Stimulated activated CD8-positive, alpha-beta memory T cell treated with anti-CD3 and anti-CD28 coated beads, Interleukin-2, amount 100 ng/mL, for 1 hour (primary cell): ENCODE data around the gene OR6B1.

Source experiments
- DNase-seq, 2 donors: peaks; one replicate each; pipeline ENCODE4 v3.0.0-alpha.2; 2020; ENCODE audit warnings: low read depth in 2 of 2

Gene OR6B1

GRCh38 chr7:144000020-144000419 is at the start of gene OR6B1:
Gene OR6B1, plus strand, starts transcription at chr7:144000320. Its CDS starts 3,677 bp downstream, at chr7:144003997.
- no peak for DNase-seq

- DNase-seq, result no peak
Observed at GRCh38 chr7:143953421-143953820, 46.7 kb upstream of the OR6B1 start.

DNA sequence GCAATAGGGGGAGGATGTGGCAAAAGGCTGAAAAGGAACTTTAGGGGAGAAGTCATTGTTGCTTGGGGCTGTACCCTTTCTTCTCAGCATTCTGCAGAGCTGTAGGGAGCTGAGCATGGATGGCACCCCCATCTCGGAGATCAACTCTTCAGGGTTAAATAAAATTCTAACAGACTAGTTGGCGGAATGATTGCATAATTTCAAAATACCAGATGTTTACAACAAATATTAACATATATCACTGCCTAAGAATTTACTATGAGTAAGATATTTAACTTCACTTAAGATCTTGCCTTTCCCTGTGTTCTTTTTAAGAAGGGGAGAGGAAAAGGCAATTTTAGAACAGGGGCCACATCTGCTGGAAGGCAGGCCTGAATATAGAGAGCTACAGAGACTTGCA is 46.0 kb upstream of the OR6B1 start:
- no peak for DNase-seq

- DNase-seq, result no peak
Observed at GRCh38 chr7:143954544-143954943, 45.6 kb upstream of the OR6B1 start, which contains the start of gene OR2F1. Gene OR2F1, plus strand, starts transcription at chr7:143954844. Its CDS starts 5,127 bp downstream, at chr7:143959971.

DNA sequence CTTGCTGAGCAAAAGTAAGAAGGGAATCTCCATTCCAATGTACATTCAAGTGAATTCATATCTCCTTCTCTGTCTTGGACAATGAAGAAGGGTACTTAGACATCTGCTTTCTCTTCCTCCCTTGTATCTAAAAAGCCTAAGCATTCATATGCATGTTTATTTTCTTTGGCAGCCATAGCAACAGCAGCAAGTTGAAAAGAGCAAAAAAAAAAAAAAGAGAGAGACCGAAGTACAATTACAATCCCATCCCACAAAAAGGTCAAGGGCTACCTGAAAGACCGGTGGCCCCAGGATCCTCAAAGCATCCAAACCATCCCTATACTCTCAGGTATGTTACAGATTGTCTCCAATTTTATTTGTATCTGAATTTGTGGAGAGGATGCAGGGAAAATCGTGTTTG is 41.3 kb upstream of the OR6B1 start:
- DNase-seq, result no peak

DNA sequence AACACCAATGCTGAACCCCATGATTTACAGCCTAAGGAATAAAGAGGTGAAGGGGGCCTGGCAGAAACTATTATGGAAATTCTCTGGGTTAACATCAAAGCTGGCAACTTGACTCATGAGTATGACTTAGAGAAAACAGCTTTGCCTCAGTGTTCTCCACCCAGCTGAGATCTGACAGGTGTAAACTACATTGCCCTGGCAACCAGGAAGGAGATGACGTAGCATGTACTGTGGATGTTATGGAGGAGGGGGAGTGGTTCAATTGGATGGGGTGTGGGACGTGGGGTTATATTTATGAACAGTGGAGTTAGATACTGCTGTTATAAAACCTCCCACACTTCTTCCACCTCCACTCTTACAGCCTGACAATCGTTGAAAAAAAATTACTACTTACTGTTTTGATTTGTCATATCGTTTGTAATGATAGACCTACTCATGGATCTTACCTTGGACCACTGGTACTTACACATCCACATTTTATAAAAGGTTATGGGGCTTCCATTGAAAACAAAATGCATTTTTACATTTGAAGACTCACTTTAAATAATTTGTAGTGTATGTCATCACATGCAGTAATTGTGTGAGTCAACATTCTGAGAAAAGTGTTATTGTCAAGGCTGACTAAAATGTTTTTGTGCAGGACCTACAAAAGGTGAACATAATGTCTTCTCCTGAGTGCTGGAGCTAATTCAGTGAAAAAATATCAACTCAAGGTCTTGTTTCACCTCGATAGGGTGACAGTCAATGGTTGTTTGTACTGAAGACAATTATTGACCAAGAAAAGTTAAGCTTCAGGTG is 39.1 kb upstream of the OR6B1 start:
- DNase-seq, result no peak

GRCh38 chr7:143965280-143965679 is 34.8 kb upstream of the OR6B1 start:
- DNase-seq, result no peak

GRCh38 chr7:143967398-143967797 is 32.7 kb upstream of the OR6B1 start:
- no peak for DNase-seq

GRCh38 chr7:143973870-143974416 is 26.2 kb upstream of the OR6B1 start:
- no peak for DNase-seq

GRCh38 chr7:143974459-143974858 is 25.7 kb upstream of the OR6B1 start:
- DNase-seq, result no peak

- no peak for DNase-seq
Observed at GRCh38 chr7:143975617-143976016, 24.5 kb upstream of the OR6B1 start.

DNA sequence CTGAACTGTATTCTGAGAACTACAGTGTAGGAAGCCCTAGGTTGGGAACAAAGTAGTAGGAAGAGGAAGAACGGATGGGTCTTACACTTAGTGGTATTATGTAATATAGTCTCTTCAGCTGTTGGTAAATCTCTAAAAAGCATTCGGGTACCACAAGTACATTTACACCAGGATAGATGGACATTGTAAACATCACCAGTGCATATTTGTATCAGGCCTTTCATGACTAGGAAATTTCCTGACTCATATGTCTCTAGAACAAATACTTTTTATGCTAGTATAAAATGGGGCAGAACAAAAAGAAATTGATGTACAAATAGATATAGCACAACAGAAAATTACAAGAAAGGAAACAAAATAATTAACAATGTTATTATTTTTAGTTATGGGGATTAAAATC is 21.5 kb upstream of the OR6B1 start:
- DNase-seq, result no peak

DNA sequence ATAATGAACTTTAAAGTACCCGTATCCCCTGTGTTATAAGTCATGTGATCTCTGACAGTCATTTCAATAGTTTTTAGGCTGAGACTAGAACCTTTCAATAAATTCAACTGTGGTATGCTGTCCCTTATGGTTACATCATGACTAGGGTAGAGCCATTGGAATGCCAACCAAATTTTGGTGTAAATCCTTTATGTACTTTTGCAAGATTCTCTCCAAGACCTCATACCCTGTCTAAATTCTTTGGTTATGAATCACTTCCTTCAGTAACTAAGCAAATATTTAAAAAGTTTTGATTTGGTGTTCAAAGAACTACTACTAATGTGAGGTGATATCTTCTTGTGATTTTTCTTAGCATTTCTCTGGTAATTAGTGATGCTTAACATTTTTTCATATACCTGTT is 20.8 kb upstream of the OR6B1 start:
- DNase-seq, result no peak

DNA sequence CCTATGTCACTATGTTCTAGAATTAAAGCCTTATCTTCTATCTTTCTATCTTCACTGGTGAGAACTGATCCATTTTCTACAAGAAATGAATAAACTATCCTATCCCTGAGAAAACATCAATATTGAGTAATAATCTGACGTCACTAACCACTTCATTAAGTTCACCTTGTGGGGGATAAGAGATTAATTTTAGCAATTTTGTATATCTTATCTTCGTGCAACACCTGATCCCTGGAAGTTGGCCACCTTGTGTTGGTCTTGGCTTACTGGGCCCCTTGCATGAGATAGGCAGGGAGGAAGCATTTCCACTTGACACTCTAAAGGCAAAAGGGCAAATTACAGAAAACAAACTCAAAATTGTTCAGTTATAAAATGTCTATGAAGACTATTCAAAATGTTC is 20.1 kb upstream of the OR6B1 start:
- DNase-seq, result no peak

GRCh38 chr7:143980746-143981510 is 19.2 kb upstream of the OR6B1 start:
- no peak for DNase-seq

DNA sequence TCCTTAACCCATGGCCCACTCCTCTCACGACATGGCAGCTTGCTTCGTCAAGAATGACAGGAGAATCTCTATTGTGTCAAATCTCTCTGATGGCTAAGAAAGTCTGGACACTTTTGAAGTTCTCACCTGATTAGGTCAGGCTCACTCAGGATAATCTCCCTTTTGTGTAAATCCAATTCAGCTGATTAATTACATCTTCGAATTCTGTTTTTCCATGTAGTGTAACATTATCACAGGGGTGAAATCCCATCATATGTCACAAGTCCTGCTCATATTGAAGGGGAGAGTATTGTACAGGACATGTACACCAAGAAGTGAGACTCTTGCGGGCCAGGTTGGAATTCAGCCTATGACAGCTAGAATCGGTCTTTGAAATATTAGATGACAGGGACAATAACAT is 16.2 kb upstream of the OR6B1 start:
- no peak for DNase-seq

DNA sequence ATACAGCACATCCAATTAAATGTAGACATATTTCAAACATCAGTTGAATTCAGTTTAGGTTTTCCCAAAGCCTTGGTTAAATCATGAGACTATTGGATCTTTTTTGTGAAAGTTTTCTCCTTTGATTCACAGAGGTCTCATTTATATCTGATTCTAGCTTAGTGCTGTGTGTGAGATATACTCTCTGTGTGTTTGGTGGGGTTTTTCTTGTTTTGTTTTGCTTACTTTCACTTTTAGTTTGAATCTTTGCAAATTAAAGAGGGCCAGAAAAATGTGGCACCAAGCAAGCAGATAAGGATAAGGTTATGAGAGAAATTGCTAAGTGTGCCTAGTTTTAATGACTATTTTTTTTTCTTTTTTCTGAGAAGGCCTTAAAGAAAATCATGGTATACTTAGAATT is 12.6 kb upstream of the OR6B1 start:
- DNase-seq, result no peak

DNA sequence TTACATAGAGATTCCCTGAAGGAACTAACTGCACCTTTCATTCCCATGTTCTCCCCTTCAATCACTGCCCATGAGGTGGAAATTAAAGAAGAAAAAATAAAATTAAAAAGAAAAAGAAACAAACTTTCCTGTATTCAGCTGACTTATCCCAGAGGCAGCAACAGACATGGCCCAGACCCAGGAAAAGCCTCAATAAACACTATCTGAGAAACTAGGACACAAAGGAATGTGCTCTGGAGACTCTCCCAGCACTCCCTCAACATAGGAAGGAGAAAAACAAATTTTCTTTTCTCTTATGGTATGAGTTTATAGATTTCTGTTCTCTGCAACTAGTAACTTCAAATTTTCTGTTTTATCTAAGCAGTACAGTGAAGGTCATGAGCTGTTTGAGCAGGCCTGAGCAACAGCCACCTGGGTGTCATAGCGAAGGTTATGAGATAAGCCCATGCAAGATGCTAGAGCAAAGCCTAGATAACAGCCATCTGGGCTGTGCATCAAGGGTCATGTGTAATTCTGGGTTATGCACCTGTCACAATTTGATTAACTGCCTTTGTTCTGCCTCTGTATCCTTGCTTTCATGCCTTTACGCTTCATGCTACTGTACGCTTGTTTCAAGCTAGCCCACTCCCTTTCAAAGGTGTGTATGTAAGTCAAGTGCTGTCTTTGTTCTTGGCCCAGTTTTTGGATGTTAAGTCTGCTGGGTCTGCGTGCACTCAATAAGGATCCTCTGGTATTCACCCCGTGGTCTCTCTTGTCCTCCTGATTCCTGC is 11.0 kb upstream of the OR6B1 start:
- DNase-seq, result no peak

GRCh38 chr7:143992670-143993069 is 7.5 kb upstream of the OR6B1 start:
- DNase-seq, result no peak

- DNase-seq, result no peak
Observed at GRCh38 chr7:143993924-143994323, 6.2 kb upstream of the OR6B1 start.

DNA sequence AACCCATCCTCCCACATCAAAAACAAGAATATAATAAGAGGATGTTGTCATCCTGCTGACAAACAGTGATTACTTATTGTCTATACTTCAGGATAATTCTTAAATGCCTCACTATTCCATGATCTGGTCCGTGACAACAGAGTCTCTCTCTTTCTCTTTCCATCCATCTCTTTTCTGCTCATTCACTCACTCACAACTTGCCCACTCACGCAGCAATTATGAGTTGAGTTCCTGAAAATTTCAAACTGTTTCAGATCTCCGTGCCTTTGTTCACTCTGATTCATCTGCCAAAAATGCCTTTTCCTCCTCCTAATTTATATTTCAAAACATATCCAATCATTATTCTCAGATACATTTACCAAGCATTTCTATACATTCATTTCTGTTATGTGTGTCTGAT is 1.4 kb downstream of the OR6B1 start:
- DNase-seq, result no peak

DNA sequence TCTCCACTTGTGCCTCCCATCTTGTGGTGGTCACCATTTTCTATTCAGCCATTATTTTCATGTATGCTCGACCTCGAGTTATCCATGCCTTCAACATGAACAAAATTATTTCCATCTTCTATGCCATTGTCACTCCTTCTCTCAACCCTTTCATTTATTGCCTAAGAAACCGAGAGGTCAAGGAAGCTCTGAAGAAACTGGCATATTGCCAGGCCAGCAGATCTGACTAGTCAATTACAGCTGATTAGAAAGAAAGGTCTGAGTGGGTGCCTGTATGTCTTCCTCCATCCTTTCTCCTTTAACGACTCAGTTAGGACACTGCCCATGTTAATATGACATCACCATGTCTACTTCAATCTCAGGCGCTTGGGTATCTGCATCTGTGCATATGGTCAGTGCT is 4.6 kb downstream of the OR6B1 start:
- DNase-seq, result no peak
